ENCODE results near the gene TMEM254.
A peak's percentile ranks its signal among the peaks of the same experiment; 100 is the strongest.
"Not testable (repeated sequence)": the region's sequence is repeated elsewhere in the genome, so short reads cannot be mapped to it uniquely, and the experiment has no call there.

TMEM254 gene

GRCh38 chr10:80064120-80064886, 14.2 kb upstream of the TMEM254 start:
- H3K27ac Mint-ChIP-seq = no peak overlapping the region
- DNase-seq (ENCODE audit: low spot score in 2 of 2) (no peak), ATAC-seq (no peak)
- no peaks in the 10 kb centered on the region for H3K9me3 Mint-ChIP-seq
- no peak overlapping the region for H3K4me3 Mint-ChIP-seq
- no peaks in the 10 kb centered on the region for H3K4me1 Mint-ChIP-seq
- no peaks in the 10 kb centered on the region for H3K36me3 Mint-ChIP-seq

GRCh38 chr10:80066809-80067208, 11.7 kb upstream of the TMEM254 start:
- Mint-ChIP-seq H3K4me1 (no peaks in the 10 kb centered on the region), H3K36me3 (no peaks in the 10 kb centered on the region), H3K27ac (no peak overlapping the region), H3K4me3 (no peak overlapping the region), H3K9me3 (no peaks in the 10 kb centered on the region)
- no peak for ATAC-seq
- DNase-seq (ENCODE audit: low spot score in 2 of 2) = no peak

- not testable (repeated sequence) for H3K9me3 Mint-ChIP-seq; H3K27ac Mint-ChIP-seq; H3K36me3 Mint-ChIP-seq; ATAC-seq; H3K4me1 Mint-ChIP-seq; DNase-seq (ENCODE audit: low spot score in 2 of 2); H3K4me3 Mint-ChIP-seq
These were observed 10.6 kb upstream of the TMEM254 start for GRCh38 chr10:80067821-80068220.

GRCh38 chr10:80068270-80068669, 10.2 kb upstream of the TMEM254 start:
- no peaks in the 10 kb centered on the region for H3K9me3 Mint-ChIP-seq
- no peak for DNase-seq (ENCODE audit: low spot score in 2 of 2)
- no peaks in the 10 kb centered on the region for H3K4me1 Mint-ChIP-seq
- no peak overlapping the region for H3K4me3 Mint-ChIP-seq
- ATAC-seq = no peak
- H3K36me3 Mint-ChIP-seq = no peaks in the 10 kb centered on the region
- no peak overlapping the region for H3K27ac Mint-ChIP-seq

GRCh38 chr10:80070057-80070456, 8.4 kb upstream of the TMEM254 start:
- Mint-ChIP-seq H3K4me3 (no peak overlapping the region), H3K27ac (no peak overlapping the region), H3K9me3 (no peaks in the 10 kb centered on the region), H3K4me1 (no peaks in the 10 kb centered on the region), H3K36me3 (no peaks in the 10 kb centered on the region)
- no peak for ATAC-seq
- no peak for DNase-seq (ENCODE audit: low spot score in 2 of 2)

GRCh38 chr10:80072584-80072983, 5.9 kb upstream of the TMEM254 start:
- no peak for DNase-seq (ENCODE audit: low spot score in 2 of 2)
- no peak overlapping the region for H3K27ac Mint-ChIP-seq
- no peak for ATAC-seq

GRCh38 chr10:80075781-80076180, 2.7 kb upstream of the TMEM254 start:
- ATAC-seq = peak; percentile 74
- no peak overlapping the region for H3K27ac Mint-ChIP-seq
- no peak for DNase-seq (ENCODE audit: low spot score in 2 of 2)
- H3K4me3 Mint-ChIP-seq = no peak overlapping the region
- H3K4me1 Mint-ChIP-seq = peaks cover 29% of the 10 kb centered on the region
- H3K36me3 Mint-ChIP-seq = no peaks in the 10 kb centered on the region
- no peaks in the 10 kb centered on the region for H3K9me3 Mint-ChIP-seq

More at GRCh38 chr10:80072584-80072983, 5.9 kb upstream of the TMEM254 start:
- Mint-ChIP-seq H3K4me1 (peaks cover 12% of the 10 kb centered on the region), H3K9me3 (no peaks in the 10 kb centered on the region), H3K4me3 (no peak overlapping the region), H3K36me3 (no peaks in the 10 kb centered on the region)

GRCh38 chr10:80077869-80078447, 507 bp upstream of the TMEM254 start:
- Mint-ChIP-seq H3K4me3 (peak overlapping the region; percentile 83), H3K4me1 (peaks cover 29% of the 10 kb centered on the region), H3K36me3 (no peaks in the 10 kb centered on the region), H3K9me3 (no peaks in the 10 kb centered on the region), H3K27ac (peak overlapping the region; percentile 95)
- DNase-seq (ENCODE audit: low spot score in 2 of 2) (no peak), ATAC-seq (no peak)

GRCh38 chr10:80079312-80079719, 851 bp downstream of the TMEM254 start:
- Mint-ChIP-seq H3K4me3 (peak overlapping the region; percentile 83), H3K9me3 (no peaks in the 10 kb centered on the region), H3K36me3 (no peaks in the 10 kb centered on the region), H3K4me1 (peaks cover 29% of the 10 kb centered on the region), H3K27ac (peak overlapping the region; percentile 95)
- no peak for DNase-seq (ENCODE audit: low spot score in 2 of 2)
- no peak for ATAC-seq

GRCh38 chr10:80081026-80081425, 2.6 kb downstream of the TMEM254 start:
- DNase-seq (ENCODE audit: low spot score in 2 of 2) (no peak), ATAC-seq (no peak)
- Mint-ChIP-seq H3K9me3 (no peaks in the 10 kb centered on the region), H3K4me3 (no peak overlapping the region), H3K27ac (no peak overlapping the region), H3K4me1 (peaks cover 24% of the 10 kb centered on the region), H3K36me3 (no peaks in the 10 kb centered on the region)

- no peak overlapping the region for H3K27ac Mint-ChIP-seq
- ATAC-seq = no peak
- no peak overlapping the region for H3K4me3 Mint-ChIP-seq
- H3K4me1 Mint-ChIP-seq = peaks cover 17% of the 10 kb centered on the region
- DNase-seq (ENCODE audit: low spot score in 2 of 2) = no peak
- peaks cover under 1% of the 10 kb centered on the region for H3K36me3 Mint-ChIP-seq
- H3K9me3 Mint-ChIP-seq = no peaks in the 10 kb centered on the region
These were observed 3.6 kb downstream of the TMEM254 start for GRCh38 chr10:80081801-80082750.

- no peak overlapping the region for H3K27ac Mint-ChIP-seq
- peaks cover 10% of the 10 kb centered on the region for H3K36me3 Mint-ChIP-seq
- no peak for DNase-seq (ENCODE audit: low spot score in 2 of 2)
- H3K4me1 Mint-ChIP-seq = no peaks in the 10 kb centered on the region
- ATAC-seq = no peak
- no peak overlapping the region for H3K4me3 Mint-ChIP-seq
- H3K9me3 Mint-ChIP-seq = no peaks in the 10 kb centered on the region
These were observed 11.7 kb downstream of the TMEM254 start for GRCh38 chr10:80090121-80090520.

GRCh38 chr10:80094231-80094630, 15.8 kb downstream of the TMEM254 start:
- Mint-ChIP-seq H3K36me3 (no peaks in the 10 kb centered on the region), H3K27ac (no peak overlapping the region), H3K4me1 (no peaks in the 10 kb centered on the region), H3K4me3 (no peak overlapping the region), H3K9me3 (no peaks in the 10 kb centered on the region)
- ATAC-seq = no peak
- no peak for DNase-seq (ENCODE audit: low spot score in 2 of 2)

- not testable (repeated sequence) for DNase-seq (ENCODE audit: low spot score in 2 of 2); H3K4me3 Mint-ChIP-seq; H3K9me3 Mint-ChIP-seq; H3K27ac Mint-ChIP-seq; H3K36me3 Mint-ChIP-seq; H3K4me1 Mint-ChIP-seq; ATAC-seq
These were observed 19.8 kb downstream of the TMEM254 start for GRCh38 chr10:80098272-80098671.

GRCh38 chr10:80099295-80099694, 20.8 kb downstream of the TMEM254 start:
- not testable (repeated sequence) for ATAC-seq; H3K4me1 Mint-ChIP-seq; H3K36me3 Mint-ChIP-seq; H3K4me3 Mint-ChIP-seq; H3K9me3 Mint-ChIP-seq; DNase-seq (ENCODE audit: low spot score in 2 of 2); H3K27ac Mint-ChIP-seq

Data from stimulated activated effector memory CD8-positive, alpha-beta T cell treated with anti-CD3 and anti-CD28 coated beads, Interleukin-12 subunit alpha, Interleukin-12 subunit beta, amount 100 ng/mL, for 72 hours (primary cell).